Iris pigment epithelial cell (primary cell): Measurements from ENCODE around the gene ADAM33.

Experiments
- DNase-seq: peaks from one replicate; pipeline ENCODE4 v3.0.0-alpha.2; 2011; ENCODE audit warnings: low read depth

Gene ADAM33

DNA sequence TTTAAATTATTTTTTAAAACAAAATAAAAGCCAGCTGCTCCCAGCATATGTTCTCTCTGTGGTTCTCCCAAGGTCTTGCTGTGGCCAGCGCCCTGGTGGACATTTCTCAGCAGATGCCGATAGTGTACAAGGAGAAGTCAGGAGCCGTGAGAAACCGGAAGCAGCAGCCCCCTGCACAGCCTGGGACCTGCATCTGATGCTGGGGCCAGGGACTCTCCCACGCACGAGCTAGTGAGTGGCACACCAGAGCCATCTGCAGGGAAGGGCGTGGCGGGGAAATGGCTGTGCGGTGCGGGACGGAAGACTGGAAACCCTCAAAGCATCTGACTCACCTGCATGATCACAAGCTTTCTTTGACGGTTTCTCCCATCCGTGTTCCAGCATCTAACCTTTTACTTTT lies 35.2 kb downstream of the ADAM33 start:
- DNase-seq, result no peak

DNA sequence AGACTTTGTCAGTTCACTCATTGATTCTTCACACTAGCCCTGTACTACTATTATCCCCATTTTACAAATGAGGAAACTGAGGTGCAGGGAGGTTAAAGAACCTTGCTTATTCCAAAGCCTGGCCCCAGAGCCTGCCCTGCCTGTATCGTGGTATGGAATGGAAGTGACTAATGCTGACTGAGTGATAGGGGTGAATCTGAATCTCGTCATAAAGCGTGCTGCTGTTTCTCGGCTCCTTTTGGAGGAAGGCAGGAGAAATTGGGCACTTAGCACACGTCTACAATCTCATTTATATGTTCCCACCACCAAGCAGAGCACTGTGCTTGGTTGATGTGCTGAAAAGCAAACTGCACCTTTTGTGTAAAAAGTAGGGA lies 35.8 kb downstream of the ADAM33 start:
- peak; percentile 26 for DNase-seq

DNA sequence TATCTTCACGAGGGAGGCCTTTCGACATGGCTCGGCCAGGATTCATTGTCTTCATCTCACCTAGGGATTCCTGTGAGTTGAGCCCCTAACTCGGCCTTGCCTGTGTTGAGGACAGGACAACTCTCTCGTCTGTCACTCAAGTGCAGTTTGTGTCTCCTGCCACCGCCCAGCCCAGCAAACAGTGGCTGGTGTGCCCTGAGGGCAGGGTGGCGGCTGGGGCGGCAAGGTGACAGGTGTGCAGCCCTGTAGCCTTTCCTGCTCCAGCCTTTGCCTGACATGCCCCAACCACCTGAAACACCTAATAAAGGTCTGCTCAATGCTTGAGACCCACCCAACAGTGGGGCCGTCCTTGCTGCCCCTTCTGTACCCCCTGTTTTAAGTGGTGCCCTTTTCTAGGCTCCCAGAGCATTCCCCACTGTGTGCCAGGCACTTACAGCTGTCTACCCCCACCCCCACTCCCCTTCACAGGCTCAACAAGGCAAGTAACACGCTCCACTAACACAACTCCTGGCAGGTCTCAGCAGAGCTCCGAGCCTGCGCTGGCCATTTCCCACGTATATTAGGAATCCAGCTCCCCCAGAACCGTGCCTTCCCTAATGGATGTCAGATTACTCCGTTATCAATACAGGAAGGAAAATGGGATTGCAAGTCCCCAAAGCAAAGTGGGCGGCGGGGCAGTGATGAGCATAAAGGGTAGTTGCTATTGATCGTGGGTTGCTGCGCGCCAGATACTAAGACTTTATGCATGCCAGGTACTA lies 36.3 kb downstream of the ADAM33 start:
- no peak for DNase-seq

DNA sequence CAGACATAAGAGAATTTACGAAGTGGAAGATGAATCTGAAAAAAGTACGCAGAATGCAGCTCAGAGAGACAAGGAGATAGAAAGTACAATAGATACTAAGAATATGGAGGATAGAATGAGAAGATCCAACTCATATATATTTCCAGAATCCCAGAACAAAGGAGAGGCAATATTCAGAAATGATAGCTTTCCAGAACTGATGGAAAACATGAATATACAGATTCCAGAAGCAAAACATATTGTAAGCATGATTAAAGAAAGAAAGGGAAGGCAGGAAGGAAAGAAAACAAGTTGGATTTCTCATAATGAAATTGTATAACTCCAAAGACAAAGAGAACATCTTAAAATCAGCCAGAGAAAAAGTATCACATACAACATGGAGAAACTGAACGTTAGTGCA lies 41.6 kb downstream of the ADAM33 start:
- DNase-seq, result no peak

DNA sequence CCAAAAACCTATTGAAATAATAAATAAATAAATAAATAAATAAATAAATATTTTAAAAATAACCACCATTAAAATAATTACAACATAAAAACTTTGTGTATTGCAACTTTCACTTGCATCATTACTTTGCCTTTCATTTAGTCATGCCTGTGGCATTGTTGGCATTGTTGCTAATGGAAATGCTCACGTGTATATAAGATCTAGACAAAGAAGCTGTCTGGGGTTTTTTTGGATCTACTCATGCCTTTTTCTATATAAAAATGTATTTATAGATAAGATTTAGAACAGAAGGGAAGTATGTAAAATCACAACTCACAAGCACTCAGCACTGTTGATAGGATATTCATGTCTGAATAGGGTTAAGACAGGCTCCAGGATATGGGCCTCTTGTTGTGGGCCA lies 46.5 kb downstream of the ADAM33 start:
- DNase-seq, result peak; percentile 11

DNA sequence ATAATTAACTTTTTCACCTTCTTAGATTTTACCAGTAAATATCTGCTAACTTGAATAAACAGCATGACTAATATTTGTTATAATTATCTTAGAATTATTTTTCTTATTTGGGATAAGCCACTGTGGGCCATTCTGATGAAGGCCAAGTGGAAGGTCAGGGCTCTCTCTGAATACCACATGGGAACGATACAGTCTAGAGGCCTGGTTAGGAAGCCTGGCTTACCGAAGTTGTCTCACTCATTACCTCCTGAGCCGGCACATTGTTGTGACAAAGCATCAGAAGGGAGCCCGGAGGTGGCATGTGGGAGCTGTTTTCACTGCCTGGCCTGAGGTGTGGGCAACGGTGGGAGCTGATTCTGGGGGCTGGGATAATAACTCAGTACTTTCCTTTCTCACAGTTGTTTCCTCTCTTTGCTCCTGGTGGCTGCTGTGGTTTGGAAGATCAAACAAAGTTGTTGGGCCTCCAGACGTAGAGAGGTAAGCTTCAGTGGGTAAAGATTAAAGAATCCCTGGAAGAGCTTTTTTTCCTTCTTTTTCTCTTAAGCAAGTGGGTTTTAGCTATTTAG lies 47.8 kb downstream of the ADAM33 start:
- DNase-seq, result no peak

DNA sequence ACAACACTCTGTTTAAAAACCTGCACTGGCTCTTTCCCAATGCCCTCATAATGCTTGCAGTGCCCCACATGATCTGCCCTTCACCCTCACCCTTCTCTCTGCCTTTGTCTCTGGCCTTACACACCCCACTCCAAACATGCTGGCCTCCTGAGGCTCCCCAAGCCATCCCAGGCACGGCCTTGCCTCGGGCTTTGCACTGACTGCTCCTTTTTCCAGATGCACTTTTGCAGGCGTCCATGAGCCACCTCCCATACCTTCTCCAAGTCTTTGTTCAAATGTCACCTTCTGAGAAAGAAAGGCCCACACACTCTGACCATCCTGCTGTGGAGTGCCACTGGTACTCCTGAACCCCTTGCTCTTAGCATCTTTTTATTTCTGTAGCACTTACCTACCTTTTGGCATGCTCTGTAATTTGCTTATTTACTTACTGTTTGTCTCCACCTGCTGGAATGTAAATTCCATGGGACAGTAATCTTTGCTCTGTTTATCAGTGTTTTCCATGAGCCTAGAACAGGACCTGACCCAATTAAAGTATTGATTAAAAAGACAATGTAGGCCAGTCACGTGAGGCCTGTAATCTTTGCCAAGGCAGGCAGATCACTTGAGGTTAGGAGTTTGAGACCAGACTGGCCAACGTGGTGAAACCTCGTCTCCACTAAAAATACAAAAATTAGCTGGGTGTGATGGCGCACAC lies 49.4 kb downstream of the ADAM33 start:
- DNase-seq, result no peak

DNA sequence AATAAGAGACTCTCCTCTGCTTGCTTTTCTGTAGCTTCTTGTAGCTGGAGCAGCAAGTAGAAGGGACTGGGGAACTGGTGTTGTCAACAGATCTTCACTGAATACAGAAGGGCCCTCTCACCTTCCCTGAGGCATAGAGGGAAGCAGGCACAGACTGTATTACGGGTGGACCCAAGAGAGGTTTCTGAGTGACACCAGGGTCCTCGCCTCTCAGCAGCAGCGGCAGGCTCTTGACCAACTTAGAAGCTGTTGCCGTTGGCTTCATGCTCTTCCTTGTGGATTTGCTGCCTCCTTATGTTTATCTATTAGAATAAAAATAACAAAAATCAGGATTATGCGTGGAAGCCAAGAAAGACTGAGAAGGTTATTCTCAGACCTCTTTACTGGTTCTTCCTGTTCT lies 50.3 kb downstream of the ADAM33 start:
- DNase-seq, result no peak

DNA sequence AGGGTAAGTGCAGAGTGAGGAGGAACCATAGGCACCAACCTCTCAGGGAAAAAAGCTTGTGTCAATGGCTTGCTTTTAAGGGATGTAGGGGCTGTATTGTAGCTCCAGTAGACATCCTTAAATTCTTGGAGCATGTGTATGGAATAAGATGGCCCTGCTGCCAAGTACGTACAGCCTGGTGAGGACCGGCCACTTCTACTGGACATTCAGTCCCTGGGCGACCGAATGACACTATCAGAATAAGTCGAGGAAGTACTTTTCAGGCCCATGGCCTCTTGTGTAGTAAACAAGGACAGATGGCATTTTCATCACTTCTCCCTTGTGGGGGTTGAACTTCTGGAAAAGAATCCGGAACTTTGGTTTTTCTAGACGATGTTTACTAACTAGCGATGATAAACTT lies 51.4 kb downstream of the ADAM33 start:
- DNase-seq, result no peak

DNA sequence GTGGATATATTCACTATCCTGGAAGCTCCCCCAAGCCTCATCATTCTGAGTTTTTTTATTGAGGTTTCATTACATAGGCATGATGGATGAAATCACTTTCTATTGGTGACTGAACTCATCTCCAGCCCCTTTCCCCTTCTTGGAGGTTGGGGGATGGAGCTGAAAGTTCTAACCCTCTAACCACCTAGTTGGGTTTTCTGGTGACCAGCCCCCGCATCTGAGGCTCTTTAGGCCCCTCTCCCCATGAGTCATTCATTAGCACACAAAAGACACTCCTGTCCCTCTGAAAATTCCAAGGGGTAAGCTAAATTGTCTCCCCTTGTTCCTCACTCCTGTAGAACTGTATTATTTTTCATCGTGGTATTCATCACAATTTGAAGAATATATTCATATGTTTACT lies 51.9 kb downstream of the ADAM33 start:
- DNase-seq, result no peak

DNA sequence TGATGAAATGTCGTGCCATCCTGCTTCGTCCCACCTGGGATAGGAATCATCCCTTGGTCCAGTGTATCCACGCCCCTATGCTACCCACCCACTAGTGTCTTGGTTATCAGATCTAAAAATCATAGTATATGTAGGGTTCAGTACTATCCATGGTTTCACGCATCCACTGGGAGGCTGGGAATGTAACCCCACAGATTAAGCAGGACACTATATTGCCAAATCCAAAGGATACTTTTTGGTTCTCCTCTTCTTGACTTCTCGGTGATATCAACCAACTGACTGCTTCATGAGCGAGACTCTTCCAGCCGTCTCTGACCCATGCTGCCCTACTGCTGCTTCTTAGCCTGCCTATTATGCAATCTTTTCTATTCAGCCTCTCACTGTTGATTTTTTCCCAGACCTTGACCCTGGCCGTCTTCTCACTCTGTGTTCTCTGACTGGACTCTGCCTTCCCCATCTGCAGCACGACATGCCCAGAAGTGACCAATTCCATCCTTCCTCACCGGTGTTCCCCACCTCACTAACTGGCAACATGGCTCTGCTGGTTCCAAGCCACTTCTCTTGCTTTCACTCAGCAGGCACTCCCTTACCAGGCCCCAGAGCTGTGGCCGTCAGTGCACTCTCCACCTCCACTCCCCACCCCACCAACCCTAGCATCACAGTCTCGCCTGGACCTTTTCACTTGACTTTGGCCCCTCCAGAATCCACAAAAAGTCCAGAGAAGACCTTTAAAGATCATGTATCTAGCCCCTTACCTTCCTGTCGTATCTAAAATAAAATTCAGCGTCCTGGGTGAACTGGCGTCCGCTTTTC lies 53.1 kb downstream of the ADAM33 start:
- DNase-seq, result no peak

DNA sequence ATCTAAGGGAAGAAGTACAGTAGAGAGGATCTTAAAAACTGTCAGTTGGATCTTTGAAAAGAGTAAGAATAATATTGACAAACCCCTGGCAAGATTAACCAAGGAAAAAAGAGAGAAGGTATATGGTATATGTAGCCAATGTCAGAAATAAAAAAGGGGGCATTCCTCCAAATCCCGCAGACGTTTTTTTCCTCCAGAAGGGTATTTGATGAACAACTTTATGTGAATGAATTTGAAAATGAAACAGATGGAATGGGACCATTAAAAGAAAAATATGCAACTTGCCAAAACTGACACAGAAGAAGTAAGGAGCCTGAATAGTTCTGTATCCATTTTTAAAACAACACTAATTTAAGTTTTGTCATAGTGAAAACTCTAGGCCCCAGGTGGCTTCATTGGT lies 54.3 kb downstream of the ADAM33 start:
- no peak for DNase-seq

DNA sequence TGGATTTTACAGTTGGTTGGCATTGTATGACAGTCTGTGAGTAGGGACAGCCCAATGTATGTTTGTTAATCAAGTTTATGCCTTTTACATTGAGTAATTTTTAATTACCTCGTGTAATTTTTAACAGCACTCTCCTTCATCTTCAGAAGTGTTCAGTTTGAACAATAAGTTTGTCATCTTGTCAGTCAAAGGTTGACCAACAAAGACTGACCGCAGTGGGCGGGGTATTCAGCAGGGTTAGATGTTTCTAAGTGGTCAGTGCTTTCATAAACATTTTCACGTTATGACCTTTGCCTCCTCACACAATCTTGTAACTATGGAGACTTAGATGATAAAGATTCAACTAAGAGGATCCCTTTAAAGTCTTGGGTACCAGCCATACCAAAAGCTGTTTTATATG lies 59.4 kb downstream of the ADAM33 start:
- DNase-seq, result no peak

DNA sequence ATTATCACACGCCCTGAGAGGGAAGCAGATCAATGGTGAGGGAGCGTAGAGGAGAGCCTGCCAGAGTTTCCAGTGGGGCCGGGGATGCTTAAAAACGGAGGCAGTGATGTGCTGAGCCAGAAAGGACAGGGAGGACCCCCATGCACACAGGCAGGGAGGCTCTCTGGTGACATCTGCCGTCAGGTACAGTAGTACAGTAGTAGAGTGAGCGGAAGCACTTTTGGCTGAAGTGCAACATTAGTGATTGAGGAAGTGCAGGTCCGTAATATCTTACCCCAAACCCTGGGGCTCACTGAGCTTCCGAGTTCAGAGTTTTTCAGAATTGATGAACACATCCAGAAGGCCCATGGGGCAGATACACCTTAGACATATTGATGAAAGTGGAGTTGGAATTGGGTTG lies 60.7 kb downstream of the ADAM33 start:
- no peak for DNase-seq
